D721Med (cell line): ENCODE measurements around the gene TBPL2.

Experiments used
- DNase-seq: peaks from one replicate; pipeline ENCODE4 v3.0.0; 2011; ENCODE audit warnings: low spot score; ENCODE audit not compliant: insufficient read length
- FAIRE-seq: peaks from 2 replicates; lab custom pipeline; 2011; peaks lifted over from hg19 to GRCh38; lab: Jason Lieb, UNC
- CTCF ChIP-seq: IDR thresholded peaks from 2 replicates; pipeline ENCODE4 v1.5.1; 2012; ENCODE audit warnings: mild to moderate bottlenecking, control low read depth; ENCODE audit not compliant: insufficient read depth; ENCODE audit errors: missing control alignments

The TBPL2 gene

DNA sequence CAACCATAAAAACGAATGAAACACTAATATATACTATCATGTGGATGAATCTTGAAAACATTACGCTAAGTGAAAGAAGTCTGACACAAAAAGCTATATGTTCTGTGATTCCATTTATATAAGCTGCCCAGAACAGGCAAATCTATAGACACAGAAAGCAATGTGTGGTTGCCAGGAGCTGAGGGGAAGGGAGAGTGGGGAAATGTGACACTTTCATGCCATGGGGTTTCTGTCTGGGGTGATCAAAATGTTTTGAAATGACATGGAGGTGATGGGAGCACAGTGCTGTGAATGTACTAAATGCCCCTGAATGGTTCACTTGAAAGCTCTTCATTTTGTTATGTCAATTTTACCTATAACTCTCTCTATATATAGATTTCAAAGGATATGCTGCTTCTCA is 58.9 kb downstream of the TBPL2 start:
- TF ChIP-seq CTCF: no peak
- DNase-seq: no peak
- FAIRE-seq: no peak

DNA sequence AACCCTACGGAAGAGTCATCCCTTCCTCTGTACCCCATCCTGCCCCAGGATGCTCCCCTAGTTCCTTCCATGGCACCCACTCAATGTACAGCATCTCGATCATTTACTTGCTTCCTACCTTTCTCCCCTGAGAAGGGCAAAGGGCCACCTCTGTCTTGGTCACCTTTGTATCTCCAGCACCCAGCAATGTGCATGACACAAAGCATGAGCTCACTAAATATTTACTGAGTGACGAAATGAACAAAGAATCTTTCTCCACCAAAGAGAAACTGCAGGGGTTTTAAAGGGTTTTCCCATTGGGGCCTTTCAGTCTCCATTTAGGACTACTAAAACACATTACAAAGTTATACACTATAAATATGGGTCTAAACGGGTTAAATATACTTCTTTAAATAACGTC is 59.4 kb downstream of the TBPL2 start:
- no peak for DNase-seq
- no peak for FAIRE-seq
- TF ChIP-seq CTCF: no peak

DNA sequence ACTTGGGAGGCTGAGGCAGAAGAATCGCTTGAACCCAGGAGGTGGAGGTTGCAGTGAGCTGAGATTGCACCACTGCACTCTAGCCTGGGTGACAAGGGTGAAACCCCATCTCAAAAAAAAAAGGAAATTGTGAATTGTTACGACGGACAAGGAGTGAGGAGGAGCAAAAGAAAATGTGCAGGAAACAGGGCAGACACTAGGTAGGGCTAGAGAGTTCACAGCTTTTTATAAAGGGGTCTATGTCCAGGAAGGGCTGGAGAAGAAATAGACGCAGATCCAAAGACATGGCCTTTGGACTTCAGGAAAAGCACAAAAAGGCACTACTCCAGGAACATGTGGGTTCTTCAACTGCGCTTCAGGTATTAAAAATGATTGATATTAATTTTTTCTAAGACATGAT is 63.2 kb downstream of the TBPL2 start:
- FAIRE-seq (no peak), DNase-seq (no peak)
- no peak for TF ChIP-seq CTCF

DNA sequence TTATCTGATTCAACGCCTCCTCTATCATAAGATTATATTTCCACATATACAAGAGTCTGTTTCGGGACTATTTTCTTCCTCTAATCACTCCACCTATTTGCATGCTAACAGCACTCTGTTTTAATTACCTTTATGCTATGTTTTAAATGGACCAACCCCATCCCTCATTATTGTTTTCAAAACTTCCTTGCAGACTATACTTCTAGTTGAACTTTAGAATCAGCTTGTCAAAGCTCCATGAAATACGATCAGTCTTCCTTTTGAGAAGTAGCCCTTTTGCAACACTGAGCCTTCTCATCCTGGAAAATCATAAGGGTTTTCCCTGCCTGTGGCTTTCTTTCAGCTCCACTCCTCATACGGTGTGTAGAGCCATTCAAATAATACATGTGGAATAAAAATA is 65.6 kb downstream of the TBPL2 start:
- no peak for FAIRE-seq
- DNase-seq: no peak
- no peak for TF ChIP-seq CTCF

DNA sequence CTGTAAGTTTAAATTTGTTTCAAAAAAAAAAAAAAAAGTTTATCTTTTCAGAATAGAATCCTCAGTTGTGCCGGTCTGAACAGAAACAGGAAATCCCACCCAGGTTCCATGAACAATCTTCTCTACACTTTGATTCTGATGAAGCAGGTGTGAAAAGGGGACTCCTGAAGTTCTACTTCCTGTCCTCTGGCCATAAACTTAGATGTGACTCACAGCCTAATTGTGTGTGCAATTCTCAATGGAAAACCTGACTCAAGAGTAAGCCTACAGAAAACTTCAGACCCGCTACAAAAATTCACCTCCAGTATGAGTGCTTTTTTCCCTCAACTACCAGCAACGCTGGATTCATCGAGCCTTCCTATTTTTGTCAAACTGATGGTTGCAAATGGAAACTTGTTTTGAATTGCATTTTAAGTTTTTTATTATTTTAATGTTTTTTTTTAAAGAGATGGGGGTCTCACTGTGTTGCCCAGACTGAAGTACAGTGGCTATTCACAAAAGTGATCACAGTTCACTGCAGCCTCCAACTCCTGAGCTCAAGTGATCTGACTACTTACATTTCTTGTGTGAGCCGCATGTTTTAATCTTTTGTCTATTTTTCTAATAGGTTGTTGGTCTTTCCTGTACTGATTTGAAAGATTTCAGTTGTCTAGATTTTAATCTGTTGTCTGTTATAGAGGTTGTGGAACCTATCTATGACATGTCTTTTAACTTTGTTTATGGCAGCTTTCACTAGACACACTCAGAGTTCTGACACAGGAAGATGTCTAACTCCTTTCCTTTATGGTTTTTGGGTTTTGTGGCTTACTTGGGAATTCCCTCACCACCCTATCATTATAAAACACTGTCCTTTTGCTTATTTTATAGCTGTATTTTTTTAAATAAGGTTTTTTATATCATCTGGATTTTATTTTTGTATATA is 66.4 kb downstream of the TBPL2 start:
- no peak for TF ChIP-seq CTCF
- FAIRE-seq (no peak), DNase-seq (no peak)

DNA sequence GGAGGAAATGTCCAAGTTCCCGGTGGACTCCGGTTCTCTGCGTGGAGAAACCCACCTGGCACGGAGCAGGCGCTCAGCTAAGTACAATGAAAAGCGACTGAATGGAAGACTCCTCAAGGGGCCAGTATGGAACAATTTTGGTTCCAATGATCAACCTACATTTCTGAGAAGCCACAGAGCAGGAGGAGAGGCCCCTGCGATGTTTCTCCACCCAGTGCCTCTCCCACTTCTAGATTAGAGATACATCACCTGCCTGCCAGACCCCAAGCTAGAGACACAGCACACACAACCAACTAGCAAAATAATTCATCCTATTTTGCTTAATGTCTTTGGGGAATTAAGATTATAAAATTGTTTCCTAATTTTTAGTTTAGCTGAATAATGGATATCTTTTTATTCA is 67.6 kb downstream of the TBPL2 start:
- FAIRE-seq (no peak), DNase-seq (no peak)
- no peak for TF ChIP-seq CTCF

DNA sequence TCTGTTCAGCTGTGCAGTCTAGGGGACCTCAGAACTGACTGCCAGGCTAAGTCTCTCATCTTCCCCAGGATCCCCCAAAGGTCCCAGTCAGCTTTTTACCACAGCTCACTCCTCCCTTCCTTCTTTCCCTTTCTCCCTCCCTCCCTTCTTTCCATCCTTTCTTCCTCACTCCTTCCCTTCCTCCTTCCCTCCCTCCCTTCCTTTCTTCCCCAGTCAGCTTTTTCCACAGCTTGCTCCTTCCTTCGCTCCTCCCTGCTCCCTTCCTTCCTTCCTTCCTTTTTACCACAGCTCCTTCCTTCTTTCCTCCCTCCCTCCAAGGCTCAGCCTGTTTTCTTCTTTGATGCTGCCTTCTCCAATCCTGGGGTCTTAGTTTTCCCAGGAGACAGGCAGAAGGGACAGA is 68.0 kb downstream of the TBPL2 start:
- DNase-seq: no peak
- TF ChIP-seq CTCF: no peak
- FAIRE-seq: no peak
